ENCODE results near the gene GABBR2. TPM values are rescaled to one million over a fixed set of nuclear protein-coding genes. Genes with fewer than 3 reads are reported as not detected.

Gene GABBR2
- total and polyA plus RNA-seq, 12 donors, result 0.17 to 9.0 (median 3.7) TPM

DNA sequence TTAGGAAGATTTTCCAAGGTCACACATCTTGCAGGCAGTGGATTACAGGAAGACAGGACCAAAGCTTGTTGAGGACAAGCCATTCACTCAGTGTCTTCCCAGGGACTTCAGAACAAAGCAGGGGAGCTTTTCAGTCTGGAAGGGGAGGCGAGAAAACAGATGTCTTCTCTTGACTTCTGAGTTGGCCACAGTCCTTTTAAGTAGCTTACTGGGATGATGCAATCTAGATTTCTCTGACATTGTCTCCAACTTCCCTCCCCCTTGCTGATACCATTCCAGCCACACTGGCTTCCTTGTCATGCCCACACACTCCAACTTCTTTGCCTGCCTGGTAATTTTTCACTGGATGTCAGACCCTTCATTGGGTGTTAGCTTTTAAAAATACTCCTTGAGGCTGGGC, 279.1 kb downstream of the GABBR2 start:
- Histone ChIP-seq H3K4me1 (replicated peaks in 1 of 2) (peaks cover 0 to 7% of the 10 kb centered on the region in 2 donors), H3K36me3 (replicated peaks in 1 of 2) (no peaks in the 10 kb centered on the region), H3K4me3 (no peak overlapping the region), H3K9me3 (replicated peaks in 1 of 3) (no peaks in the 10 kb centered on the region), H3K27ac (no peak overlapping the region), H3K27me3 (no peaks in the 10 kb centered on the region)
- TF ChIP-seq POLR2A (IDR thresholded peaks at IDR 0.05), result no peak
- TF ChIP-seq, protein P1, sequence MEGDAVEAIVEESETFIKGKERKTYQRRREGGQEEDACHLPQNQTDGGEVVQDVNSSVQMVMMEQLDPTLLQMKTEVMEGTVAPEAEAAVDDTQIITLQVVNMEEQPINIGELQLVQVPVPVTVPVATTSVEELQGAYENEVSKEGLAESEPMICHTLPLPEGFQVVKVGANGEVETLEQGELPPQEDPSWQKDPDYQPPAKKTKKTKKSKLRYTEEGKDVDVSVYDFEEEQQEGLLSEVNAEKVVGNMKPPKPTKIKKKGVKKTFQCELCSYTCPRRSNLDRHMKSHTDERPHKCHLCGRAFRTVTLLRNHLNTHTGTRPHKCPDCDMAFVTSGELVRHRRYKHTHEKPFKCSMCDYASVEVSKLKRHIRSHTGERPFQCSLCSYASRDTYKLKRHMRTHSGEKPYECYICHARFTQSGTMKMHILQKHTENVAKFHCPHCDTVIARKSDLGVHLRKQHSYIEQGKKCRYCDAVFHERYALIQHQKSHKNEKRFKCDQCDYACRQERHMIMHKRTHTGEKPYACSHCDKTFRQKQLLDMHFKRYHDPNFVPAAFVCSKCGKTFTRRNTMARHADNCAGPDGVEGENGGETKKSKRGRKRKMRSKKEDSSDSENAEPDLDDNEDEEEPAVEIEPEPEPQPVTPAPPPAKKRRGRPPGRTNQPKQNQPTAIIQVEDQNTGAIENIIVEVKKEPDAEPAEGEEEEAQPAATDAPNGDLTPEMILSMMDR (IDR thresholded peaks at IDR 0.05), result no peak
- intact Hi-C loops (cut with DNase I), result no loop called here
- WGBS, 4 donors, result 54 to 100% (median 71%) methylated on average over 1 of the region's 1 CpG
- peak in 2 of 7 donors; percentile 12 to 14 for DNase-seq

DNA sequence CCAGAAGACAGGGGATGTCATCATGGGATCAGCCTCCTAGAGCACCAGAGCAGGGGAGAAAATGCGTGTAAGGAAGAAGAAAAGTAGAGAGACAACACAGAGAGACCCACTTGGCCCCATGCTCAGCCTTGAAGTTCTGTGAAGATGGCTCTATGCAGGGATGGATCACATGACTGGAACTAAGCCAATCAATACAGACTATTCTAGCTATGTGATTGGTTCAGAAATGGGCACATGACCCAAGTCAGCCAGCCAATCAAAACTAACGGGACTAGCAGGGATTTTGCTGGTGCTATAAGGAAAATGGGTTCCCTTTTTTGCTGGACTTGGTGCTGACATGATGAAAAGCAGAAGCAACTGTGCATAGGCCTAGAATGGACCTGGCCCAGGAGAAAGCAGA, 280.3 kb downstream of the GABBR2 start:
- peaks cover 0 to 7% of the 10 kb centered on the region in 2 donors for H3K4me1 ChIP-seq (replicated peaks in 1 of 2)
- WGBS, 4 donors, result 80 to 94% (median 85%) methylated on average over 2 of the region's 2 CpGs
- H3K36me3 ChIP-seq (replicated peaks in 1 of 2), result no peaks in the 10 kb centered on the region
- no peaks in the 10 kb centered on the region for H3K27me3 ChIP-seq
- no peak for TF ChIP-seq POLR2A (IDR thresholded peaks at IDR 0.05)
- TF ChIP-seq, protein P1 (IDR thresholded peaks at IDR 0.05), result no peak
- H3K4me3 ChIP-seq, result no peak overlapping the region
- no peak overlapping the region for H3K27ac ChIP-seq
- no peaks in the 10 kb centered on the region for H3K9me3 ChIP-seq (replicated peaks in 1 of 3)
- intact Hi-C loops (cut with DNase I), result no loop called here
- no peak for DNase-seq

DNA sequence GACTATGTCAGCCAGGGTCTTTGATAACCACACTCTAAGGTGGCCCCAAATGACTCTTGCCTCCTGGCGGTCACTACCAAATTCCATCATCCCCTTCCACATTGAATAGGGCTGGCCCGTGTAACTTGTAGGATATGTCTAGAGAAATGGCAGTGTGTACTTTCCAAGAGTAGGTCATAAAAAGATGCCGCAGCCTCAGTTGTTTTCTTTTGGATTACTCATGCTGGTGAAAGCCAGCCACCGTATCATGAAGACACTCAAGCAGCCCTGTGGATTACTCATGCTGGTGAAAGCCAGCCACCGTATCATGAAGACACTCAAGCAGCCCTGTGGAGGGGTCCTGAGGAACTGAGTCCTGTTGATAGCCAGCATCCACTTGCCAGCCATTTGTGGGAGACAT, 281.2 kb downstream of the GABBR2 start:
- no peaks in the 10 kb centered on the region for H3K36me3 ChIP-seq (replicated peaks in 1 of 2)
- DNase-seq, result no peak
- H3K27ac ChIP-seq, result no peak overlapping the region
- H3K9me3 ChIP-seq (replicated peaks in 1 of 3), result no peaks in the 10 kb centered on the region
- intact Hi-C loops (cut with DNase I), result no loop called here
- 71 to 85% (median 77%) methylated on average over 3 to 5 of the region's 5 CpGs for WGBS, 4 donors
- peaks cover 0 to 7% of the 10 kb centered on the region in 2 donors for H3K4me1 ChIP-seq (replicated peaks in 1 of 2)
- H3K4me3 ChIP-seq, result no peak overlapping the region
- no peaks in the 10 kb centered on the region for H3K27me3 ChIP-seq
- TF ChIP-seq, protein P1 (IDR thresholded peaks at IDR 0.05), result no peak
- TF ChIP-seq POLR2A (IDR thresholded peaks at IDR 0.05), result no peak

DNA sequence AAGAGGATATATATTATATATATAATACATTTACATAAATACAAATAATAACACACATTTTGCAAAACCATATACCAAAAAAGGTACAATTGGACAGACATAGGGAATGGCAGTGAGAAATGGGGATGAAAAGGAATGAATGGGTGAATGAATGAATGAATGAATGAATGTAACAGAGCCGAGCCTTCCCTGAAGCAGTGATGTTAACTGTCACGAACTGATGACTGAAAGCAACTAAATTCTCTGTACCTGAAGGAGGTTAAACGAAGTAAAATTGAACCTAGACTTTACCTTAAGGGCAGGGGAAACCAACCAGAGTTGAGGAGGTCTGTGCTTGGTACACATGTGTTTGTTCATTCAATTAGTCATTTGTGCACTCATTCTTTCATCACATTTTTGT, 283.7 kb downstream of the GABBR2 start:
- DNase-seq, result no peak
- Histone ChIP-seq H3K36me3 (replicated peaks in 1 of 2) (no peaks in the 10 kb centered on the region), H3K9me3 (replicated peaks in 1 of 3) (no peaks in the 10 kb centered on the region), H3K4me1 (replicated peaks in 1 of 2) (peaks cover 0 to 3% of the 10 kb centered on the region in 2 donors), H3K27me3 (no peaks in the 10 kb centered on the region), H3K27ac (no peak overlapping the region), H3K4me3 (no peak overlapping the region)
- TF ChIP-seq POLR2A (IDR thresholded peaks at IDR 0.05), result no peak
- TF ChIP-seq, protein P1 (IDR thresholded peaks at IDR 0.05), result no peak
- 75 to 83% (median 81%) methylated on average over 3 of the region's 3 CpGs for WGBS, 4 donors
- intact Hi-C loops (cut with DNase I), result no loop called here

Data from adrenal gland (tissue), 12 donors.